Duodenal mucosa (tissue), 2 donors: Measurements from ENCODE around the gene MAU2.

Experiments
- H3K27ac ChIP-seq: one replicate; pipeline ENCODE4 v1.7.0; 2013; ENCODE audit warnings: low read depth, low read length
- H3K27me3 ChIP-seq, 2 donors: one replicate each; pipeline ENCODE4 v1.7.0; 2013; ENCODE audit warnings: low read length in 2 of 2, control low read depth in 1 of 2; ENCODE audit not compliant: insufficient read depth in 2 of 2, control insufficient read depth in 1 of 2
- H3K36me3 ChIP-seq, 2 donors: one replicate each; pipeline ENCODE4 v1.7.0; 2013; ENCODE audit warnings: low read length in 2 of 2, control low read depth in 1 of 2; ENCODE audit not compliant: insufficient read depth in 2 of 2, control insufficient read depth in 1 of 2
- H3K4me1 ChIP-seq, 2 donors: one replicate each; pipeline ENCODE4 v1.7.0; 2013; ENCODE audit warnings: low read length in 2 of 2, control low read depth in 1 of 2; ENCODE audit not compliant: insufficient read depth in 2 of 2, control insufficient read depth in 1 of 2
- H3K4me3 ChIP-seq, 2 donors: one replicate each; pipeline ENCODE4 v1.7.0; 2013; ENCODE audit warnings: low read length in 2 of 2, low read depth in 1 of 2
- H3K9ac ChIP-seq, 2 donors: one replicate each; pipeline ENCODE4 v1.7.0; 2013; ENCODE audit warnings: low read length in 2 of 2, low read depth in 1 of 2
- H3K9me3 ChIP-seq, 2 donors: one replicate each; pipeline ENCODE4 v1.7.0; 2013; ENCODE audit warnings: low read length in 2 of 2, control low read depth in 1 of 2; ENCODE audit not compliant: control insufficient read depth in 1 of 2

The MAU2 gene, protein sequence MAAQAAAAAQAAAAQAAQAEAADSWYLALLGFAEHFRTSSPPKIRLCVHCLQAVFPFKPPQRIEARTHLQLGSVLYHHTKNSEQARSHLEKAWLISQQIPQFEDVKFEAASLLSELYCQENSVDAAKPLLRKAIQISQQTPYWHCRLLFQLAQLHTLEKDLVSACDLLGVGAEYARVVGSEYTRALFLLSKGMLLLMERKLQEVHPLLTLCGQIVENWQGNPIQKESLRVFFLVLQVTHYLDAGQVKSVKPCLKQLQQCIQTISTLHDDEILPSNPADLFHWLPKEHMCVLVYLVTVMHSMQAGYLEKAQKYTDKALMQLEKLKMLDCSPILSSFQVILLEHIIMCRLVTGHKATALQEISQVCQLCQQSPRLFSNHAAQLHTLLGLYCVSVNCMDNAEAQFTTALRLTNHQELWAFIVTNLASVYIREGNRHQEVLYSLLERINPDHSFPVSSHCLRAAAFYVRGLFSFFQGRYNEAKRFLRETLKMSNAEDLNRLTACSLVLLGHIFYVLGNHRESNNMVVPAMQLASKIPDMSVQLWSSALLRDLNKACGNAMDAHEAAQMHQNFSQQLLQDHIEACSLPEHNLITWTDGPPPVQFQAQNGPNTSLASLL

DNA sequence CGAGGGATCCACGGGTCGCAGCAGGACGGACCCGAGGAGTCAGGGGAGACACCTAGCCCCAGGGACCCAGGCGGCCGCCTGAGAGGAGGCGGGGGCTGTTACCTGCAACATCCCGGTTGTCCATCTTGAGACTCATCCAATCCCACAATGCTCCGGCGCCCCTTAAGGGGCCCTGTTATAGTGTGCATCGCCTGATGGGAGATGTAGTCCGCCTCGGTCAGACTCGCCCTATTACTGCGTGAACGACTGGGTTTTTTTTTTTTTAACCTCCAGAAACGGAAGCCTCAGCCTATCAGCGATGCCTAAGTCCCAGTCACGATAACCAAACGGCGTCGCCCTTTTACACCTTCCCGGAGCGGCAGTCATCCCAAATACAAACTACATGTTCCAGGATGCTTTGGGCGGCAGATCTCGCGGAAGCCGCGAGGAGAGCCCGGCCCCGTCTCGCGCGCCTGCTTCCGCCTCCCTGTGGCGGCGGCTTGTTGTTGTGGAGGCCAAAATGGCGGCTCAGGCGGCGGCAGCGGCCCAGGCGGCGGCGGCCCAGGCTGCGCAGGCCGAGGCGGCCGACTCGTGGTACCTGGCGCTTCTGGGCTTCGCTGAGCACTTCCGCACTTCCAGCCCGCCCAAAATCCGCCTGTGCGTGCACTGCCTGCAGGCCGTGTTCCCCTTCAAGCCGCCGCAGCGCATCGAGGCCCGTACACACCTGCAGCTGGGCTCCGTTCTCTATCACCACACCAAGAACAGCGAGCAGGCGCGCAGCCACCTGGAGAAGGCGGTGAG lies at the start of gene MAU2, which contains the start of gene SUGP1:
Gene MAU2, plus strand, starts transcription at position 469 of the 780 bp plus-strand sequence. Its CDS starts 31 bp downstream, at position 500.
Gene SUGP1, minus strand, starts transcription at position 149 of the 780 bp plus-strand sequence. Its CDS starts 13 bp downstream, at position 136.
- Histone ChIP-seq H3K4me1 (peaks cover 8 to 14% of the 10 kb centered on the region in 2 donors), H3K36me3 (peaks cover 18 to 29% of the 10 kb centered on the region in 2 donors), H3K27ac (peak within 1 kb of the TSS; percentile 84), H3K9ac (peak within 1 kb of the TSS; percentile 92 to 100), H3K27me3 (no peaks in the 10 kb centered on the region), H3K4me3 (peak within 1 kb of the TSS; percentile 81 to 98), H3K9me3 (no peaks in the 10 kb centered on the region)

DNA sequence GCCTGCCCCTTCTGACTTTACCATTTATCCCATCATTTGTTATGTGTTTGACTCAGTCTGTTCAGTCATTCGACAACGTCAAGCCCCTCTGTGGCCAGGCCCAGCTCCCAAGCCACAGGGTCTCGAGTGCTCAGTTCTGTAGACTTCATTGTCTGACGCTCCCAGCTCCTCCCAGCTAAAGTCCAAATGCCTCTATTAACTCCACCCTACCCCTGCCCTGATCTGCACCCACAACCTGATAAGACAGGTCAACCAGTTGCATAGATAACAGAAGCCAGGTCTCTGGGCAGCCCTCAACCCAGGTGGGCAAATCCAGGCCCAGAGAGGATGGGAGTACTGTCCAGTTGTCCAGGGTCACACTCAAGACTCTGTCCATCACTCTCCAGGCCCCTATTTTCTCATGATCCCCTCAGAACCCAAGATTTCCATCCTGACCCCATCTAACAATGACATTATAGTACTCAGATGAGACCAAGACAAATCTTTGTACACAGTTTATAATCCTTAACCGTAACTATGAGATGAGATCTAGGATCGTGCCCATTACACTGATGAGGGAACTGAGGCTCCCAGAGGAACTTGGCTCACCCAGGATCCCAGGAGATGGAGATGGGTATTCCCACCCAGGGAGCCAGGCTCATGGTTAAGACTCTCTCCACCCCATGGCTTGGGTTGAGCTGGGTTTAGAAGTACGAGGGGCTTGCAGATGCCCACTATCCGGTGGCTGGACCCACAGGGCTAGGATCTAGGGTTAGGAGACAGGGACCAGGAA lies 48.6 kb upstream of the MAU2 start:
- Histone ChIP-seq H3K9ac (peak overlapping the region; percentile 33 to 62), H3K9me3 (no peaks in the 10 kb centered on the region), H3K36me3 (peaks cover 10 to 31% of the 10 kb centered on the region in 2 donors), H3K4me1 (peaks cover 28 to 33% of the 10 kb centered on the region in 2 donors), H3K27ac (peak overlapping the region; percentile 33), H3K27me3 (no peaks in the 10 kb centered on the region), H3K4me3 (peak overlapping the region; percentile 61 to 68)

DNA sequence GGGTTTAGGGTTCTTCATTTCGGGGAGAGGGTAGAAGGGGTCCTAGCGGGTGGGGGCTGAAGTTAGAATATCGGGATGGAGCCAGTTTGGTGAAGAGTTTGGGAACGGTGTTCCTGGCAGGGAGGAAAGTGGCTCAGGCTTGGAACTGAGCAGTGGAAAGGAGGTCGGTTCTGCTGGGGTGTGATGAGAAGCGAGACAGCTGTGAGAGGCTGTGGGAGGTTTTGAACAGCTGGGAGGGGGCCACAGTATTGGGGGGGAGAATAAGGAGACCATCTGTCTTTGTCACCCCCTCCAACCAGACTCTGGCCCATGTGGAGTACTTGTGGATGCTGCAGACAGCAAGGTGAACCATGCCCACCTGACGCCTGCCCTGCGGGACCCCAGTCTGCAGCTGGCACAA lies 46.5 kb upstream of the MAU2 start:
- Histone ChIP-seq H3K9ac (peak overlapping the region in 1 of 2 donors; percentile 32), H3K36me3 (peaks cover 11 to 45% of the 10 kb centered on the region in 2 donors), H3K9me3 (no peaks in the 10 kb centered on the region), H3K4me1 (peaks cover 28 to 33% of the 10 kb centered on the region in 2 donors), H3K4me3 (no peak overlapping the region), H3K27me3 (no peaks in the 10 kb centered on the region), H3K27ac (peak overlapping the region; percentile 32)

DNA sequence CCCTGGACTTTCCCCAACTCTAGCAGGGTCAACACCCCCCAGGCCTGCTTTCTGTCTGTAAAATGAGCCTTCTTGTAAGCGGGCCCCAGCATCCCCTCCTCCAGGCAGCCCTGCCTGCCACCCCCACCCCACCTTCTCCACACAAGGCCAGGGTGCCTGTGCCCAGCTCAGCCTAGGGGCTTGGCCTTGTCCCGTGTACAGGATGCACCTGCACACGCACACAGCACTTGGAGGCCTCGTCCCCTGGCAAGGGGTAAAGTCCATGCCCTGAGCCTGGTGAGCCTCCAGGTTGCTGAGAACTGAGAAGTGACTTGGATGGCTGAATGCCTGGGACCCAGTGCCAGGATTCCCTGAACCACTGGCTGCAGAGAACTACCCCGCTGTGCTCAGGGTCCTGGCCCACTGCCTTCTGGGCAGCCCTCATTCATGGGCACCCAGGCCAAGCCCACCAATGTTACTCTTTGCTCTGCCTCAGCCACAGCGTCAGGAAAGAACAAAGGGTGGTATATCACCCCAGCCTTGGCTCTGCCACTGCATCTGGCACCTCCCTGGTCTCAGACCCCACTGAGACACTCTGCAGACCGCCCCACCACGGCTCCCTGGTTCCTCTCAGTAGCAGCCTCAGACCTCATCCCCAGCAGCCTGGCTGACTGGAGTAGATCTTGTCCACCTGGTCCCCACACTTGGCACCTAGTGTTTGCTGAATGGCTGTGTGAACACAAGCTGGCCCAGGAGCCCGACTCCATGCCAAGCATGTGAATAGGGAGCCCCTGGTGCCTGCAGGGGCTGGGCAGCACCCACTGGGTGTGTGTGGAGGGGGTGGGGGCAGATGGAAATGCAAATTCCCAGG lies 45.7 kb upstream of the MAU2 start:
- Histone ChIP-seq H3K9ac (peak overlapping the region in 1 of 2 donors; percentile 32), H3K36me3 (peaks cover 16 to 45% of the 10 kb centered on the region in 2 donors), H3K9me3 (no peaks in the 10 kb centered on the region), H3K27me3 (no peaks in the 10 kb centered on the region), H3K27ac (peak overlapping the region; percentile 32), H3K4me3 (peak overlapping the region in 1 of 2 donors; percentile 51), H3K4me1 (peaks cover 28 to 33% of the 10 kb centered on the region in 2 donors)

DNA sequence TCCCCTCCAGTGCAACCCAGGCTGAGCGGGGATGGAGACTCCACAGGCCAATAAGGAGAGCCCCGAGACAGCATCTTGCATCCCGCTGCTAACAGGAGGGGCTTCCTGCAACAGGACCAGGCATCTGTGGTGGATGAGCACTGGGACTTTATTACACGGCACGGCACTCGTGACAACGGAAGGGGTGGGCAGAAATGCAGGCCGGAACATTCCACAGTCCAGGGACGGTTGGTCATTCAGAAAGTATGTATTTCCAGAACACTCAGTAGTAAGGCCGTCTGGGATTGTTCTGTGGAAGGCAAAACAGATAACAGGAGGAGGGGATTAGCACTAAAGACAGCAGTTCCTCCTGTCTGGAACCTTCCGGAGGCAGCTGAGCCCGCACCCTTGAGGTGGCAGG lies 44.2 kb upstream of the MAU2 start:
- peaks cover 16 to 53% of the 10 kb centered on the region in 2 donors for H3K36me3 ChIP-seq
- no peak overlapping the region for H3K27ac ChIP-seq
- H3K4me1 ChIP-seq = peaks cover 25% of the 10 kb centered on the region in 2 donors
- no peaks in the 10 kb centered on the region for H3K9me3 ChIP-seq
- no peak overlapping the region for H3K4me3 ChIP-seq
- no peaks in the 10 kb centered on the region for H3K27me3 ChIP-seq
- no peak overlapping the region for H3K9ac ChIP-seq

DNA sequence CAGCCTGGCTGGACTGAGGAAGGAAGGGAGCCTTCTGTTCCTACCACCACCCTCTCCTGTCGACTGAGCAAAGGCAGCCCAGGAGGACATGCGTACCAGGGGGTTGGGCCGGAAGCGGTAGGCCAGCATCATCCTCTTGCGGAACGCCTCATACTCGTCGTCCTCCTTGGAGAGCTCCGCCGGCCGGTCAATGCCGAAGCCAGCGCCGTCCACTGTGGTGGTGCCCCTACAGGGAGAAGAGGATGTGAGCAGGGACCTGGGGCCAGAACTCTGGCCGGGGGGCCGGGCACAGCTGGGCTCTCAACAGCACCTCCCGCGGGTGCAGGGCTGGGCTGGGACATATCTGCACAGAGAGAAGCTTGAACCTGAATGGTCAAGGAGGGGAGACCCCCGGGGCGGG lies 43.8 kb upstream of the MAU2 start:
- Histone ChIP-seq H3K27me3 (no peaks in the 10 kb centered on the region), H3K9ac (no peak overlapping the region), H3K4me3 (no peak overlapping the region), H3K9me3 (no peaks in the 10 kb centered on the region), H3K4me1 (peaks cover 25% of the 10 kb centered on the region in 2 donors), H3K36me3 (peaks cover 16 to 58% of the 10 kb centered on the region in 2 donors), H3K27ac (no peak overlapping the region)

DNA sequence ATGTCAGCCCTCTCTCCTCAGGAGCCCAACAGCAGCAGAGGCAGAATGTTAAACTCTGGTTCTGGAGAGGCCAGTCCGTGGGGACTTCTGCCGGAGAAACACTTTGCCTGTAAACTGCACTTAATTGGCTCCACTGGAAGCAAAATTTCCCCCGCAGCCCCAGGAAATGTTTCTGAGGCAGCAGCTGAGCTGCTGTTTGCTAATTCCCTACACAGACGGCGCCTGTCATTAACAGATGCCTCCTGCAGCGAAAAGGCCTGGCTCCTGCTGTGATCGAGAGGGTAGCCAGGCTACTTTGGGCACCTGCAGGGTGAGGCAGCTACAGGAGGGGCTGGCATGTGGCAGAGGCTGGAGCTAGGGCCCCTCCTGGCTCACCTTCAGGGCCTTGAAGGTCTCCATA lies 42.3 kb upstream of the MAU2 start:
- peaks cover 24 to 25% of the 10 kb centered on the region in 2 donors for H3K4me1 ChIP-seq

DNA sequence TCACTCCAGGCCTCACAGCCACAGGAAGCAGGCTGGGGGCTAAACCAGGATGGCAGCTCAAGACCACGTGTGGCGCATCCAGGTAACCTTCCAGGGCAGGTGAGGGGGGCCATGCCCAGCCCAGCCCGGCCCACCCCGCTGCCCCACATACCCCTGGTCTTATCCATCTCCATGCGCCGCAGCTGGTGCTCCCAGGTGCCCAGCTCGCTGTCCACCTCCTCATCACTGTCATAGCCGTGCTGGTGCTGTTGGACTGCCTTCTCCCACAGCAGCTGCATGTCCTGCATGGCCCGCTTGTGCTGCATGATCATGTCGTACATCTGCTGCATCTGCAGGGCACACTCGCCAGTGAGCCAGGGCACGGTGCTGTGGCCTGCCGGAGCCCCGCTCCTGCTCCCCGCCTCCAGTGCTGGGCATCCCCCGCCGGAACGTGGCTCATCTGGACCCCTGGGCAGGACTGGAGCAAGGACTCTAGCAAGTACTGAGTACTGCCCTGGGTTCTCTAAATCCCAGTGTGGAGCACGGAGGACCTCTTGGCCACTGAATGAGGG lies 41.5 kb upstream of the MAU2 start:
- Histone ChIP-seq H3K27me3 (no peaks in the 10 kb centered on the region), H3K9ac (no peak overlapping the region), H3K27ac (no peak overlapping the region), H3K9me3 (no peaks in the 10 kb centered on the region), H3K4me1 (peaks cover 17% of the 10 kb centered on the region in 2 donors), H3K4me3 (no peak overlapping the region), H3K36me3 (peaks cover 16 to 70% of the 10 kb centered on the region in 2 donors)

More for the DNA sequence above, 42.3 kb upstream of the MAU2 start:
- peaks cover 16 to 64% of the 10 kb centered on the region in 2 donors for H3K36me3 ChIP-seq
- no peak overlapping the region for H3K4me3 ChIP-seq
- no peaks in the 10 kb centered on the region for H3K27me3 ChIP-seq
- H3K9ac ChIP-seq = no peak overlapping the region
- H3K9me3 ChIP-seq = no peaks in the 10 kb centered on the region
- no peak overlapping the region for H3K27ac ChIP-seq
